OCI-LY3 (cell line): ENCODE data around the gene NOPCHAP1.
A peak's percentile ranks its signal among the peaks of the same experiment; 100 is the strongest.

Experiments used
- H2AFZ ChIP-seq: fragments of 200-600, 300-600 bp; shearing (Covaris generic); 2 replicates; pipeline ENCODE4 v1.6.0; 2014; ENCODE audit warnings: antibody characterized with exemption, low read depth, low read length
- H3K27ac ChIP-seq: fragments of 200-600, 300-600 bp; sonication (generic); 2 replicates; pipeline ENCODE4 v1.5.1; 2014; ENCODE audit warnings: mild to moderate bottlenecking, low read length, moderate library complexity, mixed read lengths
- H3K27me3 ChIP-seq: fragments of 200-600, 300-600 bp; sonication (generic); 2 replicates; pipeline ENCODE4 v1.6.1; 2014; ENCODE audit warnings: low read depth, low read length, mixed read lengths
- H3K36me3 ChIP-seq: fragments of 200-600, 300-600 bp; sonication (generic); replicated peaks from 2 replicates; pipeline ENCODE3; 2014; ENCODE audit warnings: low read depth, low read length, mixed read lengths
- H3K4me1 ChIP-seq: fragments of 300-600, 200-600 bp; sonication (generic); 2 replicates; pipeline ENCODE4 v1.6.1; 2014; ENCODE audit warnings: low read length, mixed read lengths
- H3K4me2 ChIP-seq: fragments of 200-600, 300-600 bp; sonication (generic); 2 replicates; pipeline ENCODE4 v1.6.1; 2014; ENCODE audit warnings: low read length, mixed read lengths
- H3K4me3 ChIP-seq: fragments of 300-600, 200-600 bp; sonication (generic); 2 replicates; pipeline ENCODE4 v1.5.1; 2014; ENCODE audit warnings: antibody characterized with exemption, mild to moderate bottlenecking, low read length, moderate library complexity
- H3K79me2 ChIP-seq: fragments of 300-600, 200-600 bp; shearing (Covaris generic); 2 replicates; pipeline ENCODE4 v1.6.1; 2014; ENCODE audit warnings: mild to moderate bottlenecking, low read length, mixed read lengths
- H3K9ac ChIP-seq: fragments of 300-600, 200-600 bp; shearing (Covaris generic); 2 replicates; pipeline ENCODE4 v1.6.0; 2014; ENCODE audit warnings: mild to moderate bottlenecking, low read length, moderate library complexity
- H3K9me3 ChIP-seq: fragments of 200-600, 300-600 bp; shearing (Covaris generic); 2 replicates; pipeline ENCODE4 v1.6.1; 2014; ENCODE audit warnings: low read length, mixed read lengths; ENCODE audit not compliant: insufficient read depth
- H4K20me1 ChIP-seq: fragments of 200-600, 300-600 bp; sonication (generic); 2 replicates; pipeline ENCODE4 v1.6.1; 2016; ENCODE audit warnings: low read length, mixed read lengths; ENCODE audit not compliant: insufficient read depth
- CTCF ChIP-seq: fragments of 200-600, 300-600 bp; sonication (generic); IDR thresholded peaks from 2 replicates; pipeline ENCODE4 v1.5.1; 2014; ENCODE audit warnings: antibody characterized with exemption, low read length, low read depth
- EZH2phosphoT487 ChIP-seq: fragments of 200-600 bp; shearing (Covaris generic); IDR thresholded peaks from 2 replicates; pipeline ENCODE4 v1.6.1; 2018; ENCODE audit warnings: antibody characterized with exemption, mixed run types, low read depth

NOPCHAP1 gene

GRCh38 chr12:104952816-104953215 lies 33.3 kb upstream of the NOPCHAP1 start:
- H3K9me3 ChIP-seq: no peaks in the 10 kb centered on the region
- peaks cover 84% of the 10 kb centered on the region for H3K79me2 ChIP-seq
- peaks cover 12% of the 10 kb centered on the region for H3K36me3 ChIP-seq
- H2AFZ ChIP-seq: no peak overlapping the region
- H3K4me1 ChIP-seq: peaks cover 22% of the 10 kb centered on the region
- H3K9ac ChIP-seq: no peak overlapping the region
- no peaks in the 10 kb centered on the region for H3K27me3 ChIP-seq
- TF ChIP-seq EZH2phosphoT487: no peak
- no peak for TF ChIP-seq CTCF
- no peak overlapping the region for H3K4me2 ChIP-seq
- no peak overlapping the region for H3K27ac ChIP-seq
- peaks cover 37% of the 10 kb centered on the region; the same call in 1 of the 2 replicates for H4K20me1 ChIP-seq
- no peak overlapping the region for H3K4me3 ChIP-seq

- H3K9me3 ChIP-seq: no peaks in the 10 kb centered on the region
- H3K27ac ChIP-seq: no peak overlapping the region
- no peak overlapping the region for H3K4me2 ChIP-seq
These were observed 32.8 kb upstream of the NOPCHAP1 start for GRCh38 chr12:104953323-104953722.

GRCh38 chr12:104955703-104956102 lies 30.4 kb upstream of the NOPCHAP1 start:
- Histone ChIP-seq H2AFZ (no peak overlapping the region), H4K20me1 (peaks cover 31% of the 10 kb centered on the region; the same call in 1 of the 2 replicates), H3K9ac (no peak overlapping the region), H3K27me3 (no peaks in the 10 kb centered on the region), H3K4me3 (no peak overlapping the region), H3K36me3 (peaks cover 10% of the 10 kb centered on the region), H3K9me3 (no peaks in the 10 kb centered on the region), H3K4me1 (peaks cover 40% of the 10 kb centered on the region), H3K27ac (no peak overlapping the region), H3K4me2 (no peak overlapping the region), H3K79me2 (peaks cover 72% of the 10 kb centered on the region)
- TF ChIP-seq CTCF: no peak
- TF ChIP-seq EZH2phosphoT487: no peak

More at GRCh38 chr12:104953323-104953722, 32.8 kb upstream of the NOPCHAP1 start:
- TF ChIP-seq CTCF (no peak), EZH2phosphoT487 (no peak)
- Histone ChIP-seq H3K79me2 (peaks cover 87% of the 10 kb centered on the region), H2AFZ (no peak overlapping the region), H4K20me1 (peaks cover 37% of the 10 kb centered on the region; the same call in 1 of the 2 replicates), H3K9ac (no peak overlapping the region), H3K27me3 (no peaks in the 10 kb centered on the region), H3K36me3 (peaks cover 12% of the 10 kb centered on the region), H3K4me1 (peaks cover 22% of the 10 kb centered on the region), H3K4me3 (no peak overlapping the region)

- H2AFZ ChIP-seq: no peak overlapping the region
- H3K36me3 ChIP-seq: peaks cover 6% of the 10 kb centered on the region
- peak overlapping the region; percentile 69 for H3K27ac ChIP-seq
- H3K9me3 ChIP-seq: no peaks in the 10 kb centered on the region
- peak overlapping the region; percentile 87 for H3K4me3 ChIP-seq
- TF ChIP-seq EZH2phosphoT487: no peak
- TF ChIP-seq CTCF: no peak
- H3K4me1 ChIP-seq: peaks cover 40% of the 10 kb centered on the region
- H3K27me3 ChIP-seq: no peaks in the 10 kb centered on the region
- peak overlapping the region; percentile 78 for H3K9ac ChIP-seq
- peak overlapping the region; percentile 94 for H3K4me2 ChIP-seq
- H4K20me1 ChIP-seq: peaks cover 26% of the 10 kb centered on the region; the same call in 1 of the 2 replicates
- H3K79me2 ChIP-seq: peaks cover 60% of the 10 kb centered on the region
These were observed 29.0 kb upstream of the NOPCHAP1 start for GRCh38 chr12:104956870-104957718.
